Choroid plexus epithelial cell (primary cell): Measurements from ENCODE around the gene CDH11.

ENCODE experiments used
- DNase-seq: peaks from one replicate; pipeline ENCODE4 v3.0.0-alpha.2; 2010; ENCODE audit warnings: low read depth
- H3K4me3 ChIP-seq: 2 replicates; pipeline ENCODE4 v1.5.1; 2011; ENCODE audit warnings: low read depth, mild to moderate bottlenecking, control low read depth, low read length, moderate library complexity
- CTCF ChIP-seq: conservative IDR thresholded peaks from 2 replicates; pipeline ENCODE4 v1.5.1; 2011; ENCODE audit warnings: low read depth, mild to moderate bottlenecking, control low read depth, inconsistent platforms, low read length, moderate library complexity

The CDH11 gene

GRCh38 chr16:65041667-65042066 is 80.2 kb downstream of the CDH11 start:
- H3K4me3 ChIP-seq: no peak overlapping the region
- TF ChIP-seq CTCF: no peak
- DNase-seq: no peak

GRCh38 chr16:65038100-65038499 is 83.8 kb downstream of the CDH11 start:
- no peak for DNase-seq
- H3K4me3 ChIP-seq: no peak overlapping the region
- no peak for TF ChIP-seq CTCF

- TF ChIP-seq CTCF: no peak
- DNase-seq: no peak
- H3K4me3 ChIP-seq: no peak overlapping the region
These were observed 84.3 kb downstream of the CDH11 start for GRCh38 chr16:65037556-65037955.

- no peak overlapping the region for H3K4me3 ChIP-seq
- no peak for DNase-seq
These were observed 86.9 kb downstream of the CDH11 start for GRCh38 chr16:65034915-65035314.

GRCh38 chr16:65032387-65032786 is 89.5 kb downstream of the CDH11 start:
- TF ChIP-seq CTCF: no peak
- DNase-seq: no peak
- no peak overlapping the region for H3K4me3 ChIP-seq

More at GRCh38 chr16:65034915-65035314, 86.9 kb downstream of the CDH11 start:
- no peak for TF ChIP-seq CTCF

- no peak for TF ChIP-seq CTCF
- no peak overlapping the region for H3K4me3 ChIP-seq
- peak; percentile 77 for DNase-seq
These were observed 97.1 kb downstream of the CDH11 start for GRCh38 chr16:65024767-65025178.

- H3K4me3 ChIP-seq: no peak overlapping the region
- no peak for DNase-seq
- TF ChIP-seq CTCF: no peak
These were observed 98.1 kb downstream of the CDH11 start for GRCh38 chr16:65023802-65024201.
